ENCODE data around the gene DIAPH1. TPM values are rescaled to one million over a fixed set of nuclear protein-coding genes. Genes with fewer than 3 reads are reported as not detected.

Gene DIAPH1
- total and polyA plus RNA-seq, 4 donors = 51.5 to 74.7 (median 70.9) TPM

GRCh38 chr5:141511771-141512325, 107.0 kb downstream of the DIAPH1 start:
- TF ChIP-seq ZBTB33 (IDR thresholded peaks at IDR 0.05) (no peak), FOXA1 (IDR thresholded peaks at IDR 0.05) (no peak), REST (IDR thresholded peaks at IDR 0.05) (no peak), TAF1 (conservative IDR thresholded peaks at IDR 0.05) (no peak), JUND (IDR thresholded peaks at IDR 0.05) (no peak), FOXA2 (IDR thresholded peaks at IDR 0.05) (no peak), YY1 (IDR thresholded peaks at IDR 0.05) (no peak), HNF4G (IDR thresholded peaks at IDR 0.05) (no peak), GABPA (IDR thresholded peaks at IDR 0.05 in 1 of 2, conservative IDR thresholded peaks at IDR 0.05 in 1 of 2) (no peak), SP1 (IDR thresholded peaks at IDR 0.05) (no peak), ATF3 (IDR thresholded peaks at IDR 0.05) (no peak), EGR1 (IDR thresholded peaks at IDR 0.05; ENCODE audit: low read depth in 2 of 2) (no peak), RAD21 (IDR thresholded peaks at IDR 0.05) (no peak), NR2F2 (IDR thresholded peaks at IDR 0.05) (no peak), RXRA (IDR thresholded peaks at IDR 0.05) (no peak), MAX (IDR thresholded peaks at IDR 0.05) (no peak), CTCF (IDR thresholded peaks at IDR 0.05; ENCODE audit: low read depth, low read length, missing input control) (no peak), HNF4A (conservative IDR thresholded peaks at IDR 0.05) (no peak)
- Histone ChIP-seq H3K27ac (ENCODE audit: low read depth in 1 of 2, low read length in 2 of 2) (peak overlapping the region; percentile 58 to 72), H3K9me3 (ENCODE audit: control insufficient read depth in 4 of 4, low read length in 3 of 4) (no peaks in the 10 kb centered on the region), H3K4me3 (ENCODE audit: low read depth in 1 of 3, low read length in 3 of 3) (no peak overlapping the region), H3K36me3 (ENCODE audit: control insufficient read depth in 4 of 4, insufficient read depth in 3 of 4, low read depth in 1 of 4, low read length in 3 of 4) (peaks cover 7 to 18% (median 12%) of the 10 kb centered on the region in 4 donors), H3K27me3 (ENCODE audit: control insufficient read depth in 4 of 4, insufficient read depth in 4 of 4, low read length in 3 of 4) (no peaks in the 10 kb centered on the region), H3K9ac (ENCODE audit: low read depth in 1 of 2, low read length in 2 of 2) (no peak overlapping the region), H3K4me1 (ENCODE audit: control insufficient read depth in 4 of 4, insufficient read depth in 4 of 4, low read length in 3 of 4) (peaks cover 4 to 20% (median 7%) of the 10 kb centered on the region in 4 donors)
- 62% methylated on average over 4 of the region's 4 CpGs for WGBS
- no peak for DNase-seq (ENCODE audit: low spot score)

All from liver (tissue), 9 donors.